Stimulated activated CD4-positive, alpha-beta T cell treated with anti-CD3 and anti-CD28 coated beads, TNF-alpha, amount 100 ng/mL, for 1 hour (primary cell): ENCODE measurements around the gene KIAA0232.

Source experiments
- DNase-seq, 3 donors: peaks; one replicate each; pipeline ENCODE4 v3.0.0-alpha.2; 2020; ENCODE audit warnings: low read depth in 3 of 3, low spot score in 1 of 3

The KIAA0232 gene, protein sequence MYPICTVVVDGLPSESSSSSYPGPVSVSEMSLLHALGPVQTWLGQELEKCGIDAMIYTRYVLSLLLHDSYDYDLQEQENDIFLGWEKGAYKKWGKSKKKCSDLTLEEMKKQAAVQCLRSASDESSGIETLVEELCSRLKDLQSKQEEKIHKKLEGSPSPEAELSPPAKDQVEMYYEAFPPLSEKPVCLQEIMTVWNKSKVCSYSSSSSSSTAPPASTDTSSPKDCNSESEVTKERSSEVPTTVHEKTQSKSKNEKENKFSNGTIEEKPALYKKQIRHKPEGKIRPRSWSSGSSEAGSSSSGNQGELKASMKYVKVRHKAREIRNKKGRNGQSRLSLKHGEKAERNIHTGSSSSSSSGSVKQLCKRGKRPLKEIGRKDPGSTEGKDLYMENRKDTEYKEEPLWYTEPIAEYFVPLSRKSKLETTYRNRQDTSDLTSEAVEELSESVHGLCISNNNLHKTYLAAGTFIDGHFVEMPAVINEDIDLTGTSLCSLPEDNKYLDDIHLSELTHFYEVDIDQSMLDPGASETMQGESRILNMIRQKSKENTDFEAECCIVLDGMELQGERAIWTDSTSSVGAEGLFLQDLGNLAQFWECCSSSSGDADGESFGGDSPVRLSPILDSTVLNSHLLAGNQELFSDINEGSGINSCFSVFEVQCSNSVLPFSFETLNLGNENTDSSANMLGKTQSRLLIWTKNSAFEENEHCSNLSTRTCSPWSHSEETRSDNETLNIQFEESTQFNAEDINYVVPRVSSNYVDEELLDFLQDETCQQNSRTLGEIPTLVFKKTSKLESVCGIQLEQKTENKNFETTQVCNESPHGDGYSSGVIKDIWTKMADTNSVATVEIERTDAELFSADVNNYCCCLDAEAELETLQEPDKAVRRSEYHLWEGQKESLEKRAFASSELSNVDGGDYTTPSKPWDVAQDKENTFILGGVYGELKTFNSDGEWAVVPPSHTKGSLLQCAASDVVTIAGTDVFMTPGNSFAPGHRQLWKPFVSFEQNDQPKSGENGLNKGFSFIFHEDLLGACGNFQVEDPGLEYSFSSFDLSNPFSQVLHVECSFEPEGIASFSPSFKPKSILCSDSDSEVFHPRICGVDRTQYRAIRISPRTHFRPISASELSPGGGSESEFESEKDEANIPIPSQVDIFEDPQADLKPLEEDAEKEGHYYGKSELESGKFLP (N-terminal part only)

GRCh38 chr4:6782147-6782845, at the start of gene KIAA0232:
Gene KIAA0232 (plus strand): TSS chr4:6782727. CDS start chr4:6824454, 41,727 bp downstream.
- DNase-seq = peak; percentile 72 to 84 (median 82)

GRCh38 chr4:6733358-6734164, 49.0 kb upstream of the KIAA0232 start:
- DNase-seq = no peak

DNA sequence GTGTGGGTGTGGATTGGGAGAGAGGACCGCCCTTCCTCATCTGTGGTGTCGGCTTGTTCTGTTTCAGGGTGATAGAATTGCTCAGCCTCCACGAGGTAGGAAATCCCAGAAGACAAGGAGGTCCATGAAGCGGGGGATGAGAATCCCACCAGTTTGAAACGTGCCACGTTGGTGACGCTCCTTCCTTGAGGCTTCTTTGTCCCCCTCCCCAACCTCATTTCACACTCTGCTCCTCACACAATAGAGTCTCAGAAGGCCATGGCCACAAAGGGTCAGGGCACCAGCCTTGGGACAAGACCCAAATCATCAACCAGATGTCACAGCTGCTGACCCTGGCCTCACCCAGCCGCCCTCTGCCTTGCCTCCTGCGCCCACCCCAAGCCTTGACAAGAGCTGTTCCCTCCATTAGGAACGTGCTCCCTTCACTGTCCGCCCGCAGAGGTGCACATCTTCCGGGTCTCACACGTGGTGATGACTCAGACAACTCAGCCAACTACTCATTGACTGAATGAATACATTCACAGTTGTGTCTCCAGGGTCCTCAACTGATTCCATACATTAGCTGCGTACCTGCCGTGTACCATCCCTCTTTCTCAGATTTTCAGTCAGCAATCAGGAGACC, 48.3 kb upstream of the KIAA0232 start:
- DNase-seq = no peak

- DNase-seq = no peak
Measured at GRCh38 chr4:6739920-6740319, 42.6 kb upstream of the KIAA0232 start.

DNA sequence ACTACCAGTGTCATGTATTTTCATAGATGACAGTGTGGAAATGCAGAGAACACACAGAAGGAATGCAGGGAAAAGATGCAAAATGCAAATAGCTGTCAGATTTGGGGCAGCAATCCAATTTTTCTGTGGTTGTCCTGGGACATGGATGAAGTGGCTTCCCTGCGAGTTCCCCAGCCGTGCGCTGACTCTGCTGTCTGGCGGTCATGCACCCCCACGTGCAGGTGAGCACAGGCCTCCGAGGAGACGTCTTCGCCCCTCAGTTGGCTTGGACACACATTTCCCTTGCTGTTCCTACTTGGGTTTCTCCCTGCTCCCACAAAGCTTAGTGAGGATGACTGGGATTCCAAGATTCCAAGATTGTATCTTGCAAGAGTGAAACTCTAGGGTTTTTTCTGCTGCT, 42.2 kb upstream of the KIAA0232 start:
- no peak for DNase-seq

DNA sequence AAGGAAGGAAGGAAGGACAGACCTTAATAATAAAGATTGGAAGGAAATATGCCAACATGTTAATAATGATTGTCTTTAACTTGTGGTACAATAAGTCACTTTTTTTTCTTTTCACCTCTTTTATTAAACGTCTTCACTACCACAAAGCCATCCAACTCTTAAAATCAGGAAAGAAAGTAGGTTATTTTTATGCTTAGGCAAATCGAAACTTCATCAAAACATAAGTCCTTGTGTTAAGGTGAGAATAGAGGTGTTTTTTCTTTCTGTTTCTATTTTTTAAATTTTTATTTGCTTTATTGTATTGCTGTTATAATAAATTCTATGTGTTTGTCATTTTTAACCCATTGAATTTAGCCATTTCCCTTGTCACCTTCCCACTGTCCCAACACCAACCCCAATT, 40.0 kb upstream of the KIAA0232 start:
- DNase-seq = no peak

DNA sequence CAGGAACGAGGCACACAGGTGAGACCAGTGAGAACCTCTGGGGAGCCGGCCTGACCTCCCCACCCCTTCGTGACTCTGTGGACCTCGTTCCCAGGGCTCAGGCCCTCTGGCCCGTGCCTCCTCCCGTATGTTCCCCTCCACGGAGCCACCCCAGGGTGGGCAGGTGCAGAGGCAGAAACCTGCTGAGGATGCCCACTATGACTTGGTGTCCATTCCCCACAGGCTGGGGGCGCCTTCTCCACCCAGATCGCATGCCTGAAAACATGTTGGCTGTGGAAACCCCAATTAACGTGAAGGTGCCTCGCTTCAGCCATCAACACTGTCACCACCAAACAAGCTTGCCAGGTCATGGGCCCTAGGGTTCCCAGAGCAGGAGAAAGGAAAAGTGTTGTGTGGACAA, 39.5 kb upstream of the KIAA0232 start:
- DNase-seq = no peak

- no peak for DNase-seq
Measured at GRCh38 chr4:6746721-6747293, 35.7 kb upstream of the KIAA0232 start.

DNA sequence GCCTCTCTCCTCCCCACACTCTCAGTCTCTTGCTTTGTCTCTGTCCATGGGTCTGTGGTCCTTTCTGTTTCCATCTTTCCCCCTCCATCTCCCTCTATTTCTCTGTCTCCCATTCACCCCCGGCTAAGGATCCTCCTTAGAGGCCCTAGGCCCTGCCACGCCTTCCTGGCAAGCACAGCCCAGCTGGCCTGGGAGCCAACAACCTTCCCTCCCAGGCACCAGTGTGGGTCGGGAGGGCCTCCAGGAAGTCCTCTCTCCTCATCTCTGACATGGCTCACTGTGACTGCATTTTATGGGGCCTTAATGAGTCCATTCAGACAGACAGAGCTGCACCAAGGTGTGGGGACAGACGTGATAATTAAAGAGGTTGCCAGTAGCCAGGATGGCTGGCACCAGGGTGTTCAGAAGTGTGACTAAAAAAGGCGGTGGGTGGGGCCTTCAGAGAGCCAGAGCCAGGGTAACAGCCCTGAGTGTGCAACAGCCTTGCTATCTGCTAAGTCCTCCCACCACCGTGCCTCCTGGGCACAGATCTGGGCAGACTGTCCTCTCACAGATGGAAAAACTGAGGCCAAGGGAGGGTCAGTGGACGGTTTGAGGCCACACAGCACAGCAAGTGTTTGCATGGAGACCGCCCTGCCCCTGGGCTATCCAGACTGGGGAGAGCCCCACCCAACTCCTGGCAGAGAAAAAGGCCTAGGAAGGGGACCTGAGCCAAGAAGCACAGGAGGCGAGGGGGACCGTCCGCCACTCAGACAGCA, 35.1 kb upstream of the KIAA0232 start:
- DNase-seq = no peak

- no peak for DNase-seq
Measured at GRCh38 chr4:6748286-6748685, 34.2 kb upstream of the KIAA0232 start.

DNA sequence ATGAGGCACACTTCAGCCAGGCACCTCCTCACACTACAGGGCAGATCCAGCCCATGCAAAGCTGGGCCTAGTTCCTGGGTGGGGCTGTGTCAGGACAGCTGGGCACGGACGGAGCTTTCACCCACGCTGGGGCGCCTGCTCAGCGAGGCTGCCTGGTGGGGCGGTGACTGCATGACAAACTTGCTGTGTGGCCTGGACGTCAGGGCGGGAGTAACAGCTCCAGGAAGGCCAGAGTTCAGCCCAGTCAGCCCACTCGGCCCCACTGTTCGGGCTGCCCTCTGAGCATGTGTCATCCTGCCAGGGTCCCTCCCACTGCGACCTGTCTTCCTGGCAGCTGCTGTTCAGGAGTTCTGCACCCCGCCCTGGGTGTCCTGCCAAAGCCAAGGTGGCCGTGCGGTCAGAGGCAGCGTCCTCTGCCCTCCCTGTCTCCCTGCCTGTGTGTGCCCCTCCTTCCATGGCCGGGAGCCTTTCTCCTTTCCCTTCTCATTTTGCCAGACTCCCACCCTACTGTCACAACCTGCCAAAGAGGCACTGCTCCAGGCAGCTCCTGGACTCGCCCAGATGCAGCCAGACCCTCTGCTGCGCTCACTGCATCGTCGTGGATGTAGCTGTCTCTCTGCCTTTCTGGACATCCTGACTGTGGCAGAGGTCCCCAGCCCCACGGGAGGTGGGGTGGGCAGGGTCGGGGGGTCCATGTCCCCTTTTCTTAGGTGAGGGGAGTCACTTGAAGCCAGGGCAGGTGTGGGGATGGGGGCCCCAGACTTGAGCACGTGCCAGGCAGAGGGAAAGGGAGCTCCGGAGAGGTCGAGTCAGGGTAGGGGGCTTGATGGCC, 33.0 kb upstream of the KIAA0232 start:
- no peak for DNase-seq

GRCh38 chr4:6750286-6751221, 32.0 kb upstream of the KIAA0232 start:
- DNase-seq = no peak

DNA sequence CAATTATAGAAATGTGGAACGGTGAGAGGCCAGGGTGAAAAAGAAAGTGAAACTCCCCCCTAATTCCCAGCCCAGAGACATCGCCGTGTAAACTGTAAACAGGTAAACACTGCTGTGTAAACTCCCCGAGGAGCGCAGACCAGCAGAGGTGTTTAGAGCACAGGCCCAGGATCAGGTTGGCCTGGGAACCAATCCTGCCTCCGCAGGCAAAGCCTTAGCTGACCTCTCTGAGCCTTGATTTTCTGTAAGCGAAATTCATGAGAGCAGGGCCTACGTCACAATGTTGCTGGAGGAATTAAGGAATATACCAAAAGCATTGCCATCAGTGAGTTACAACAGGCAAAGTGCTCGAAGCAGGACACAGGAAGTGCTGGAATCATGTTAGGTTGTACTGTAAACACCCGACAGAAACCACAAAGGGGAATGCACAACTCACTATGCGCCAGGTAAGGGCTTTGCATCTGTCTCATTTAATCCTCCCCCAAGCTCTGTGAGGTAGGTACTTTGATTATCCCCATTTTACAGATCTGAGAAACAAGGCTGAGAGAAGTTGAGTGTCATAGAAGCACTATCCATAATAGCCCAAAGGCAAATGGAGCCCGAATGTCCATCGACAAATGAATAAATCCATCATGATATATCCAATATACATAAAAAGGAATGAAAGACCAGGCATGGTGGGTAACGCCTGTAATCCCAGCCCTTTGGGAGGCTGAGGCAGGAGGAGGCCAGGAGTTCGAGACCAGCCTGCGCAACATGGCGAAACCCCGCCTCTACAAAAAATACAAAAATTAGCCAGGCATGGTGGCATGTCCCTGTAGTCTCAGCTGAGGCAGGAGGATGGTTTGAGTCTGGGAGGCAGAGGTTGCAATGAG, 30.7 kb upstream of the KIAA0232 start:
- DNase-seq = no peak

DNA sequence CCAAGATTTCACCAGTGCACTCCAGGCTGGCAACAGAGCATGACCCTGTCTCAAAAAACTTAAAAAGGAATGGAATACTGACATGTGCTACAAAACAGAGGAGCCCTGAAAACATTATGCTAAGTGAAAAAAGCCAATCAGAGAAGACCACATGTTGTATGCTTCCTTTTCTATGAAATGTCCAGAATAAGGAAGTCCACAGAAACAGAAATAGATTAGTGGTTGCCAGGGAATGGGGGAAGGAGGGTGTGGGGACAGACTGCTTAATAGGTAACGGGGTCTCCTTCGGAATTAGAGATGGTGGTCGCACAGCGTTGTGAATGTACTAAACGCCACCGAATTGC, 30.1 kb upstream of the KIAA0232 start:
- DNase-seq = no peak

DNA sequence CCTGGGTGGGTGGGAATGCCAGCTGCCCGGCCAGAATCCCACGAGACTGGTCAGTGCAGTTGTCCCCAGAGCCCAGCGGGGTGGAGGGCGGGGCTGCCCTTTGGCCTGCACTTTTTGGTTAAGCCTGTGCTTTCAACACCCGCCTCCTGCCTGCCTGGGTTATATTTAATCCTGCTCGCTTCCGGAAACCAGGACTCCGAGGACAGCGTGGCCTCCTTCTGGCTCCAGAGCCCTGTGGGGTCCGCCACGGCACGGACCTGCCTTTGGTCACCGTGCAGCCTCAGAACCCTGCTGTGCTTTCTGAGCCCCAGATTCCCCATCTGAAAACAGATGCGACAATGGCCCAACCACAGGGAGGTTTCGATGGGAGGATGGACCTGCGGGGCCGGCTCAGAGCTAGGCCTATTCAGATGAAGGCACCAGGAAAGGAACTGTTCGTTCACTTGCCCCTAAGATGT, 29.4 kb upstream of the KIAA0232 start:
- no peak for DNase-seq

GRCh38 chr4:6753891-6754290, 28.6 kb upstream of the KIAA0232 start:
- DNase-seq = no peak
